KMS-11 (cell line): ENCODE data around the gene CGREF1.
"Not testable (repeated sequence)": the region's sequence is repeated elsewhere in the genome, so short reads cannot be mapped to it uniquely, and the experiment has no call there.

ENCODE experiments used
- H2AFZ ChIP-seq: fragments of 200-600 bp; sonication (generic); 2 replicates; pipeline ENCODE4 v1.6.1; 2016; ENCODE audit warnings: antibody characterized with exemption, mixed run types, low read depth
- H3K27ac ChIP-seq: fragments of 200-600 bp; sonication (generic); 2 replicates; pipeline ENCODE4 v1.6.1; 2016; ENCODE audit warnings: mild to moderate bottlenecking, mixed run types
- H3K27me3 ChIP-seq: fragments of 200-600 bp; sonication (generic); 2 replicates; pipeline ENCODE4 v1.6.1; 2017; ENCODE audit warnings: mild to moderate bottlenecking, low read depth, mixed run types, moderate library complexity; ENCODE audit not compliant: insufficient read depth
- H3K36me3 ChIP-seq: fragments of 200-600 bp; sonication (generic); 2 replicates; pipeline ENCODE4 v1.6.1; 2017; ENCODE audit warnings: mild to moderate bottlenecking, mixed run types; ENCODE audit not compliant: insufficient read depth
- H3K4me1 ChIP-seq: fragments of 200-600 bp; sonication (generic); 2 replicates; pipeline ENCODE4 v1.6.1; 2016; ENCODE audit warnings: mild to moderate bottlenecking, low read depth, mixed run types; ENCODE audit not compliant: poor library complexity, severe bottlenecking
- H3K4me2 ChIP-seq: fragments of 200-600 bp; sonication (generic); 2 replicates; pipeline ENCODE4 v1.7.0; 2016; ENCODE audit warnings: mild to moderate bottlenecking, mixed run types
- H3K4me3 ChIP-seq: fragments of 200-600 bp; sonication (generic); IDR thresholded peaks from 2 replicates; pipeline ENCODE4 v1.6.1; 2017; ENCODE audit warnings: low read depth, low read length, mixed read lengths; ENCODE audit not compliant: insufficient read depth
- H3K79me2 ChIP-seq: fragments of 200-600 bp; sonication (generic); 2 replicates; pipeline ENCODE4 v1.6.1; 2016; ENCODE audit warnings: low read depth, mixed run types; ENCODE audit not compliant: insufficient read depth
- H3K9ac ChIP-seq: fragments of 200-600 bp; sonication (generic); 2 replicates; pipeline ENCODE4 v1.6.1; 2016; ENCODE audit warnings: mild to moderate bottlenecking, mixed run types
- H4K20me1 ChIP-seq: fragments of 200-600 bp; sonication (generic); 2 replicates; pipeline ENCODE4 v1.6.1; 2016; ENCODE audit warnings: mild to moderate bottlenecking, mixed run types; ENCODE audit not compliant: insufficient read depth
- CTCF ChIP-seq: fragments of 200-600 bp; sonication (generic); conservative IDR thresholded peaks from 2 replicates; pipeline ENCODE4 v1.6.1; 2017; ENCODE audit warnings: low read depth, mild to moderate bottlenecking, antibody characterized with exemption, low read length, moderate library complexity, mixed read lengths

Gene CGREF1

GRCh38 chr2:27078267-27079194 lies 40.4 kb downstream of the CGREF1 start, which contains the start of gene EMILIN1:
EMILIN1 (plus strand) TSS chr2:27078615; CDS start chr2:27079066, 451 bp downstream.
- Histone ChIP-seq H3K4me2 (no peak within 1 kb of the TSS), H3K27ac (no peak within 1 kb of the TSS), H3K4me1 (peaks cover 19% of the 10 kb centered on the region), H4K20me1 (no peaks in the 10 kb centered on the region), H3K36me3 (no peaks in the 10 kb centered on the region), H2AFZ (no peak within 1 kb of the TSS), H3K4me3 (no peak within 1 kb of the TSS), H3K27me3 (peaks cover 13% of the 10 kb centered on the region), H3K79me2 (no peaks in the 10 kb centered on the region), H3K9ac (no peak within 1 kb of the TSS)
- TF ChIP-seq CTCF: no peak

GRCh38 chr2:27077231-27077630 lies 41.7 kb downstream of the CGREF1 start:
- Histone ChIP-seq H3K27me3 (peaks cover 13% of the 10 kb centered on the region), H3K9ac (no peak overlapping the region), H3K79me2 (no peaks in the 10 kb centered on the region), H3K27ac (no peak overlapping the region), H3K4me3 (no peak overlapping the region), H3K4me1 (peaks cover 23% of the 10 kb centered on the region), H3K4me2 (no peak overlapping the region), H3K36me3 (no peaks in the 10 kb centered on the region), H4K20me1 (no peaks in the 10 kb centered on the region), H2AFZ (no peak overlapping the region)
- no peak for TF ChIP-seq CTCF

- Histone ChIP-seq H2AFZ (no peak overlapping the region), H3K4me1 (peaks cover 18% of the 10 kb centered on the region), H3K36me3 (no peaks in the 10 kb centered on the region)
Observed at GRCh38 chr2:27076323-27076722, 42.6 kb downstream of the CGREF1 start.

GRCh38 chr2:27075566-27075871 lies 43.4 kb downstream of the CGREF1 start:
- not testable (repeated sequence) for H3K4me3 ChIP-seq

More at GRCh38 chr2:27076323-27076722, 42.6 kb downstream of the CGREF1 start:
- Histone ChIP-seq H3K4me3 (no peak overlapping the region), H3K9ac (no peak overlapping the region), H3K27me3 (peaks cover 13% of the 10 kb centered on the region), H4K20me1 (no peaks in the 10 kb centered on the region), H3K27ac (no peak overlapping the region), H3K79me2 (0 out of 2 replicates have a peak, but pooled peaks cover under 1% of the 10 kb centered on the region), H3K4me2 (no peak overlapping the region)
- TF ChIP-seq CTCF: no peak

More at GRCh38 chr2:27075566-27075871, 43.4 kb downstream of the CGREF1 start:
- H2AFZ ChIP-seq, H3K79me2 ChIP-seq, H4K20me1 ChIP-seq, H3K27ac ChIP-seq, H3K4me2 ChIP-seq, H3K9ac ChIP-seq, H3K36me3 ChIP-seq: not testable (repeated sequence)
- Histone ChIP-seq H3K4me1 (peaks cover 19% of the 10 kb centered on the region), H3K27me3 (peaks cover 13% of the 10 kb centered on the region)
